HepG2 (cell line): ENCODE data around the gene MORN5. TPM values are rescaled to one million over a fixed set of nuclear protein-coding genes. Genes with fewer than 3 reads are reported as not detected.

Experiments
- ATAC-seq: fragments of 200-7000 bp; cut with Tn5 transposase; 3 replicates; pipeline ENCODE4 v1.9.1; 2020; ENCODE audit warnings: mild to moderate bottlenecking, moderate library complexity
- BruUV-seq: library from RNA; stranded (reverse); fragments of 400-500 nt; replicated peaks from 2 replicates; lab custom pipeline; 2021; lab: Mats Ljungman, UMichigan
- CTCF ChIA-PET: fragments of 300-600 bp; formaldehyde crosslinking; extraction: SDS; loops from one replicate; lab custom pipeline; 2021; ENCODE audit warnings: low total read pairs, inconsistent platforms, low intra/inter-chr PET ratio; lab: Yijun Ruan, JAX
- POLR2A ChIA-PET: fragments of 350-600 bp; sonication (Branson Sonifier 250); formaldehyde crosslinking; loops from one replicate; lab custom pipeline; 2020; ENCODE audit warnings: antibody characterized with exemption, inconsistent platforms; lab: Yijun Ruan, JAX
- DNase-seq: peaks from one replicate; pipeline ENCODE4 v3.0.0-alpha.2; 2015; ENCODE audit warnings: low spot score
- FAIRE-seq: peaks from 3 replicates; lab custom pipeline; 2011; peaks lifted over from hg19 to GRCh38; lab: Jason Lieb, UNC
- H2AFZ ChIP-seq: one replicate; pipeline ENCODE4 v1.6.1; 2011; ENCODE audit warnings: low read length, inconsistent platforms
- H3K27ac ChIP-seq: fragments of 300-600 bp; 3 replicates; pipeline ENCODE4 v1.8.0; 2011; ENCODE audit warnings: mixed run types, mild to moderate bottlenecking, mixed read lengths, low read length, inconsistent platforms; ENCODE audit not compliant: insufficient read depth; ENCODE audit errors: extremely low read length
- H3K27me3 ChIP-seq, 2 experiments: fragments of 200-600 bp in 1 of 2; 2 replicates in 1 of 2; 3 replicates in 1 of 2; pipeline versions ENCODE4 v1.6.0 to v1.8.0; 2011; ENCODE audit warnings: low read length in 2 of 2, mild to moderate bottlenecking in 2 of 2, moderate library complexity in 2 of 2, inconsistent platforms in 1 of 2; ENCODE audit not compliant: insufficient read depth in 2 of 2, control insufficient read depth in 1 of 2
- H3K36me3 ChIP-seq, 2 experiments: fragments of 200-600 bp in 1 of 2; replicated peaks in 1 of 2; 2 replicates in 1 of 2; 3 replicates in 1 of 2; pipeline versions ENCODE4 v1.5.1 to v1.8.0; 2011; ENCODE audit warnings: low read length in 2 of 2, inconsistent platforms in 1 of 2; ENCODE audit not compliant: insufficient read depth in 2 of 2, control insufficient read depth in 1 of 2
- H3K4me1 ChIP-seq: 2 replicates; pipeline ENCODE4 v1.5.1; 2012; ENCODE audit warnings: low read length, inconsistent platforms; ENCODE audit not compliant: insufficient read depth
- H3K4me2 ChIP-seq: 2 replicates; pipeline ENCODE4 v1.6.0; 2011; ENCODE audit warnings: low read depth, low read length, inconsistent platforms
- H3K4me3 ChIP-seq, 3 experiments: fragments of 200-600 bp in 1 of 3; sonication (generic), shearing (Covaris generic) in 1 of 3; replicated peaks in 1 of 3; 2 replicates each; pipeline ENCODE4 v1.5.1; 2011 to 2016; ENCODE audit warnings: low read length in 3 of 3, inconsistent platforms in 2 of 3, low read depth in 2 of 3, mild to moderate bottlenecking in 2 of 3, control low read depth in 1 of 3, mixed read lengths in 1 of 3; ENCODE audit not compliant: insufficient read depth in 1 of 3
- H3K79me2 ChIP-seq: one replicate; pipeline ENCODE4 v1.6.1; 2011; ENCODE audit warnings: low read length, inconsistent platforms; ENCODE audit not compliant: insufficient read depth
- H3K9ac ChIP-seq: 2 replicates; pipeline ENCODE4 v1.6.0; 2011; ENCODE audit warnings: mild to moderate bottlenecking, low read depth, low read length, inconsistent platforms; ENCODE audit not compliant: insufficient read depth
- H3K9me3 ChIP-seq: 2 replicates; pipeline ENCODE4 v1.5.1; 2012; ENCODE audit warnings: mild to moderate bottlenecking, low read length
- H4K20me1 ChIP-seq: 2 replicates; pipeline ENCODE4 v1.6.0; 2011; ENCODE audit warnings: inconsistent platforms, mild to moderate bottlenecking, low read length, moderate library complexity; ENCODE audit not compliant: insufficient read depth
- NR3C1 ChIP-seq: sonication (generic); formaldehyde crosslinking; IDR thresholded peaks from 2 replicates; pipeline ENCODE4 v1.4.0; 2020; ENCODE audit warnings: missing genetic modification reagents
- PITX1 ChIP-seq: sonication (generic); formaldehyde crosslinking; IDR thresholded peaks from 2 replicates; pipeline ENCODE4 v1.5.1; 2020; ENCODE audit warnings: mild to moderate bottlenecking, missing genetic modification reagents
- SNAI1 ChIP-seq: sonication (generic); formaldehyde crosslinking; IDR thresholded peaks from 2 replicates; pipeline ENCODE4 v1.5.0; 2020; ENCODE audit warnings: mild to moderate bottlenecking, missing genetic modification reagents, borderline replicate concordance
- STAT5B ChIP-seq: sonication (generic); formaldehyde crosslinking; IDR thresholded peaks from 2 replicates; pipeline ENCODE4 v1.4.0; 2020; ENCODE audit warnings: missing genetic modification reagents
- ZBTB20 ChIP-seq: sonication (generic); formaldehyde crosslinking; IDR thresholded peaks from 2 replicates; pipeline ENCODE4 v1.8.1; 2023; ENCODE audit warnings: missing genetic modification reagents, low read depth, mild to moderate bottlenecking, borderline replicate concordance
- ZNF256 ChIP-seq: sonication (generic); formaldehyde crosslinking; conservative IDR thresholded peaks from 2 replicates; pipeline ENCODE4 v1.4.0; 2020; ENCODE audit warnings: missing genetic modification reagents
- ZNF782 ChIP-seq: sonication (generic); formaldehyde crosslinking; IDR thresholded peaks from 2 replicates; pipeline ENCODE4 v1.4.0; 2020; ENCODE audit warnings: missing genetic modification reagents, mild to moderate bottlenecking, borderline replicate concordance
- ZSCAN22 ChIP-seq: sonication (generic); formaldehyde crosslinking; IDR thresholded peaks from 2 replicates; pipeline ENCODE4 v1.4.0; 2020; ENCODE audit warnings: mild to moderate bottlenecking, missing genetic modification reagents
- WGBS: methylation state at CpG from one replicate; pipeline ENCODE4 v1.1.6; 2017; ENCODE audit warnings: low lambda C conversion rate; 5-methylcytosine and 5-hydroxymethylcytosine counted together
- in situ Hi-C: cut with HindIII; loops from 2 replicates; pipeline ENCODE4 v1.10.0; 2017; ENCODE audit warnings: low pct_unique_long_range_greater_than_20kb; ENCODE audit not compliant: extremely low pct_ligation_motif_present
- intact Hi-C: fragments of 100-400 bp; cut with micrococcal nuclease; formaldehyde crosslinking; loops from one replicate; pipeline ENCODE4 v1.10.0; 2022; ENCODE audit not compliant: unreplicated experiment
- polyA plus RNA-seq, 8 experiments: library from polyadenylated mRNA; depleted of rRNA in 3 of 8; stranded (reverse) in 7 of 8; unstranded in 1 of 8; fragments of >200 nt; fragmentation: Illumina TruSeq in 4 of 8; extraction: Trizol in 4 of 8; gene quantifications; 2 replicates each; pipeline versions ENCODE4 v1.2.1 to v1.2.3, GENCODE V29; 2011 to 2016; ENCODE audit warnings: low read depth in 4 of 8, missing spikeins in 1 of 8, mixed read lengths in 1 of 8; ENCODE audit not compliant: insufficient read depth in 1 of 8
- total RNA-seq, 5 experiments: library from RNA; depleted of rRNA; stranded (reverse); fragments of >200 nt; fragmentation: Illumina TruSeq; extraction: Trizol; gene quantifications; 2 replicates each; pipeline ENCODE4 v1.2.3, GENCODE V29; 2016; ENCODE audit warnings: low read depth in 1 of 5
- TF ChIP-seq, protein P1 (sequence below): fragments of 450-650 bp; IDR thresholded peaks from 2 replicates; pipeline ENCODE4 v1.6.1; 2016
- TF ChIP-seq, protein P2 (sequence below): sonication (generic); formaldehyde crosslinking; IDR thresholded peaks from 2 replicates; pipeline ENCODE4 v1.4.0; 2020; ENCODE audit warnings: mild to moderate bottlenecking, missing genetic modification reagents

Gene MORN5
- total and polyA plus RNA-seq, 2 of the 13 experiments (the other 11 are each of a cell fraction or from before 2014, with no cell fraction given), result not detected

DNA sequence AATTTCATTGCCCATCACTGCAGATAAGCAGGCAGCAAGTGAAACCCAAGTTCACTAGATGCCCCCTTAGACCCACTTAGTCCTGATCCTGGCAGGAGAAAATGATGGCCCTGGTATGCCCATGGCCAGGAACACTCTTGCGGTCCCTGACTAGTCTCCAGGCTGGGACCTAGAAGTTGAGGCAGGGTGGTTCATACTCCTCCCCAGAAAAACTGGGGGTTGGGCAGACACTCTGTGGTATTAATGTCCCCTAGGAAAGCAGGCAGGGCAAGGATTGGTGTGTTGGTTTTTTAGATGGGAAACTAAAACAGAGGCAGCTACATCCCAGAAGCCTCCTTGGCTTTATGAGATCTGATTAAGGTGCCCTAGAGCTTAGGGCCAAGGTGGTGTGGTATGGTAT, 56.0 kb downstream of the MORN5 start (continued):
- TF ChIP-seq ZSCAN22 (CRISPR knock-in tag) (no peak), STAT5B (CRISPR knock-in tag) (no peak), ZBTB20 (no peak), SNAI1 (no peak)
- TF ChIP-seq, protein P1, sequence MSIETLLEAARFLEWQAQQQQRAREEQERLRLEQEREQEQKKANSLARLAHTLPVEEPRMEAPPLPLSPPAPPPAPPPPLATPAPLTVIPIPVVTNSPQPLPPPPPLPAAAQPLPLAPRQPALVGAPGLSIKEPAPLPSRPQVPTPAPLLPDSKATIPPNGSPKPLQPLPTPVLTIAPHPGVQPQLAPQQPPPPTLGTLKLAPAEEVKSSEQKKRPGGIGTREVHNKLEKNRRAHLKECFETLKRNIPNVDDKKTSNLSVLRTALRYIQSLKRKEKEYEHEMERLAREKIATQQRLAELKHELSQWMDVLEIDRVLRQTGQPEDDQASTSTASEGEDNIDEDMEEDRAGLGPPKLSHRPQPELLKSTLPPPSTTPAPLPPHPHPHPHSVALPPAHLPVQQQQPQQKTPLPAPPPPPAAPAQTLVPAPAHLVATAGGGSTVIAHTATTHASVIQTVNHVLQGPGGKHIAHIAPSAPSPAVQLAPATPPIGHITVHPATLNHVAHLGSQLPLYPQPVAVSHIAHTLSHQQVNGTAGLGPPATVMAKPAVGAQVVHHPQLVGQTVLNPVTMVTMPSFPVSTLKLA, result no peak

DNA sequence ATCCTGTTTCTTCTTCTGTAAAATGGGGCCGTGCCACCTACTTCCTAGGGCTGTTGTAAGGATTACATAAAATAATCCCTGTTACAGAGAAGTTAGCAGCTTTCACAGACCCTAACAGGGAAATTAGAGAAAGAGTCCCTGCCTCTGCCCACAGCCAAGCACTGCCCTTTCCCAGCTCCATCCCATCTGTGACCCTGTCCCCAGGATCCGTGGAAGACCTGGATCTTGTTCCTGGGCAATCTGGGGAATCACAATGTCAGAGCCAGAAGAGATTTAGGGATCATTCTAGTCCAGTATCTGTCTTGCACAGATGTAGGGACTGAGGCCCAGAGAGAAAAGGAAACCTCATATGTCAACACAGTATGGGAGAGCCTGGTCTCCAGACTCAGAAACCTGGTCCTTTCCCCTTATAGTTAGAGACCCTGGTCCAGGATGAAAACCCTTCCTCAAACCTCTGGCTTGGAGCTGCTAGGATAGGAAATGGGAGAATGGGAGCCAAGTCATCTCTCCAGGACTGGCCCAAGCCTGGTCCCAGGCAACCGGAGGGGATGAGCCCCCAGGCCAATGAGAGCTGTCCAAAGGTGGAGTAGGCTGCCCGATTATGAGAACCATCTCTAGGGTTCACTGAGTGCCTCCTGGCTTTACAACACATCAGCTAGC, 56.6 kb downstream of the MORN5 start:
- 25% methylated on average over 4 of the region's 4 CpGs for WGBS
- ChIA-PET CTCF (no interaction called here), POLR2A (no interaction called here)
- Histone ChIP-seq H3K9ac (no peak overlapping the region), H3K79me2 (no peaks in the 10 kb centered on the region), H3K4me3 (no peak overlapping the region), H3K27me3 (peaks cover 5 to 58% of the 10 kb centered on the region in 2 experiments; a peak in 4 of 5 replicates), H3K27ac (no peak overlapping the region), H3K4me1 (peaks cover 69% of the 10 kb centered on the region), H2AFZ (no peak overlapping the region), H3K9me3 (no peaks in the 10 kb centered on the region), H3K4me2 (no peak overlapping the region), H3K36me3 (no peaks in the 10 kb centered on the region), H4K20me1 (no peaks in the 10 kb centered on the region)
- TF ChIP-seq PITX1 (CRISPR knock-in tag), result no peak
- TF ChIP-seq ZNF782 (CRISPR knock-in tag), result no peak
- TF ChIP-seq NR3C1 (CRISPR knock-in tag), result no peak
- no peak for TF ChIP-seq ZNF256 (CRISPR knock-in tag)
- TF ChIP-seq, protein P2, sequence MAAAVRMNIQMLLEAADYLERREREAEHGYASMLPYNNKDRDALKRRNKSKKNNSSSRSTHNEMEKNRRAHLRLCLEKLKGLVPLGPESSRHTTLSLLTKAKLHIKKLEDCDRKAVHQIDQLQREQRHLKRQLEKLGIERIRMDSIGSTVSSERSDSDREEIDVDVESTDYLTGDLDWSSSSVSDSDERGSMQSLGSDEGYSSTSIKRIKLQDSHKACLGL (CRISPR knock-in tag), result no peak
- intact Hi-C loops, result no loop called here
- no peak for DNase-seq
- in situ Hi-C loops, result no loop called here
- no peak for ATAC-seq
- BruUV-seq, result no TSS peak
- no peak for FAIRE-seq
